Activated T-helper 1 cell treated with anti-CD3 and anti-CD28 coated beads, Interleukin-2, amount 50 U/mL, for 16 hours (primary cell): Measurements from ENCODE around the gene INCENP.
"Not testable (repeated sequence)": the region's sequence is repeated elsewhere in the genome, so short reads cannot be mapped to it uniquely, and the experiment has no call there.

ENCODE experiments used
- DNase-seq, 2 donors: peaks; one replicate each; pipeline ENCODE4 v3.0.0-alpha.2; 2020; ENCODE audit warnings: low read depth in 1 of 2, low spot score in 1 of 2

Gene INCENP

DNA sequence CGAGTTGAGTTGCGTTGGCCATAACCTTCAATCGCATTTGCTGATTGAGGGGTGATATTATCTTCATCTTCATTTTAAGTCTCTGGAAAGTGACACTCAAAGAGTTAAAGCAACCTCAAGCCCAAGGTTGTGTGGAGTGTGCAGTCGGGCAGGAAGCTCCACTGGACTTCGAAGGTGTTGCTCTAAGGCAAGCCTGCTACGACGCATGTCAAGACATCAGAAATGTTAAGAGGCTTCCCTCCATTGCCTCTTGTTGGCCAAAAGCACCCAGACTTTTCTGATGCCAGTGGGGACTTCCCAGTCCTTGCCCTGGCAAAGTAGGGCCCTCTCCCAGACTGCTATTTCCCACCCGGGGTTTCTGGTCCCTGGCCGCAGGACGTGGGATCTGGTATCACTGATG, 42.6 kb downstream of the INCENP start:
- no peak for DNase-seq

DNA sequence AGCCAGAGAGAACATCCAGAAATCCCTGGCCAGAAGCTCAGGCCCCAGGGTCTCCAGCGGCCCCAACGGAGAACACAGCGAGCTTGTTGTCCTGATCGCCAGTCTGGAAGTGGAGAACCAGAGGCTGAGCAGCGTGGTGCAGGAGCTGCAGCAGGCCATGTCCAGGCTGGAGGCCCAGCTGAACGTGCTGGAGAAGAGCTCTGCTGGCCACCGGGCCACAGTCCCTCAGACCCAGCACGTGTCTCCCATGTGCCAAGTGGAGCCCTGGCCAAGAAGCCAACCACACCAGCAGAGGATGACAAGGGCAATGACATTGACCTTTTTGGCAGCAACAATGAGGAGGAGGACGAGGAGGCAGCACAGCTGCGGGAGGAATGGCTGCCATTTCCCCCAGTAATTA, 45.6 kb downstream of the INCENP start:
- DNase-seq, result no peak

DNA sequence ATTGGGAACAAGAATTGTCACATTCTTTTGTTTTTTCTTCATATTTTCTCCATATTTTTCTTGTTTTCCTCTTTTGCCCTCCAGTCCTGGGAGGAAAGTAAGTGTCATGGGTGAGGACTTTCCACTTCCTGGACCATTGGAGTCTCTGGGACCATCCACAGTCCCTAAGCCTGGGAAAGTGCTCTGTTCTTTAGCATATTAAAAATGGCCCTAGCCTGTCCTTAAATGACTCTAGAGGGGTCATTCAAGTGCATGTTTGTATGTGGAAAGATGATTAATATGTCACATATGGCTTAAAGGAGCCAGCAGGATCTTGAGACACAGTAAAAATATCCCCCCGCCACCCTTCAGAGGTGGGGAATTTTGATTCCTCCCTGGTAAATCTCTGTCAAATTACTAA, 46.1 kb downstream of the INCENP start:
- DNase-seq, result no peak

DNA sequence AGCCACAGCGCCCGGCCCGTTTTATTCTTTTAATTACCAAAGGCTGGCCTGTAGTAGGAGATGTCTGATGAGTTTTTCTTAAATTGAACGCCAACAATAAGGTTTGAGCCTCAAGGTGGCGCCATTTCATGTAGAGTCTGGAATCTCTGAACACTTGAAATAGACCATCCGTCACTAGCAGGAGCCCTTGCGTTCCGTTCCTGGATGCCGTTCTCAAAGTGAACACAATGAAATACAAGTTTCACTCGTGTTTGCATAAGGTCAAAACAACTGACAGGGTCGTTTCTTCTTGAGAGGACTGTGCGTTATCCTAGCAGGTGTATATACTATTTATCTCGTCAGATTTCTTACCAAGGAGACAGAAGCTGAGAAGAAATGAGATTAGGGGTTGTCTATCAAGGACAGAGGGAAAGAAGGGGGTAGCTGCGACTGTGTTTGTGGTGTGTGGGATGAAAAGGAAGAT, 47.5 kb downstream of the INCENP start:
- peak; percentile 17 to 38 for DNase-seq

DNA sequence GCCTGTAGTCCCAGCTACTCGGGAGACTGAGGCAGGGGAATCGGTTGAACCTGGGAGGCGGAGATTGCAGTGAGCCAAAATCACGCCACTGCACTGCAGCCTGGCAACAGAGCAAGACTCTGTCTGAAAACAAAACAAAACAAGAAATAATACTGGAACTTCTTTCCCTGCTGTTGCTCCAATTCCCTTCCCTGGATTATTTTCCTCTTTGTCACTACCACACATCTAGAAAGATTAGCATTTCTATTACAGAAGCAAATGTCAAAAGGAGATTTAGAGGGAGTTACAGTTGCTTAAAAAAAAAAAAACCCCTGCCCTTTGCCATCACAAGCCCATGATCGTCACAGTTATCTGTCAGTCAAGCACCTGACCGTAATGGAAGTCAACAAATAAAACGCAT, 48.5 kb downstream of the INCENP start:
- no peak for DNase-seq

DNA sequence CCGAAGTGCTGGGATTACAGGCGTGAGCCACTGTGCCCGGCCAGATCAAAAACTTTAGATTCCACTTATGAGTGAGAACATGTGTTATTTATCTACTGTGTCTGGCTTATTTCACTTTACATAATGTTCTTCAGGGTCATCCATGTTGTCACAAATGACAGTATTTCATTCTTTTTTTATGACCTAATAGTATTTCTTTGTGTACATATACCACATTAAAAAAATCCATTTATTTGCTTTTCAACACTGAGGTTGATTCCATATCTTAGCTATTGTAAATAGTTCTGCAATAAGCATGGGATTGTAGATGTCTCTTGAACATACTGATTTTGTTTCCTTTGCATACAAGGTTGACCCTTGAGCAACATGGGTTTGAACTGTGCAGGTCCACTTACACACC, 53.0 kb downstream of the INCENP start:
- DNase-seq, result no peak

DNA sequence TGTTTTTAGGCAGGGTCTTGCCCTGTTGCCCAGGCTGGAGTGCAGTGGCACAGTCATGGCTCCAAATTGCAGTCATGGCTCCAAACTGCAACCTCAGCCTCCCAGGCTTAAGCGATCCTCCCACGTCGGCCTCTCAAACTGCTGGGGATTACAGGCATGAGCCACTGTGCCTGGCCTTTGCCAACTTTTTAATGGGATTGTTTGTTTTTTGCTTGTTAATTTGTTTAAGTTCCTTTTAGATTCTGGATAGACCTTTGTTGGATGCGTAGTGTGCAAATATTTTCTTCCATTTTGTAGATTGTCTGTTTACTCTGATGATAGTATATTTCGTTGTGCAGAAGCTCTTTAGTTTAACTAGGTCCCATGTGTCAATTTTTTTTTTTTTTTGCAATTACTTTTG, 56.2 kb downstream of the INCENP start:
- DNase-seq, result no peak

DNA sequence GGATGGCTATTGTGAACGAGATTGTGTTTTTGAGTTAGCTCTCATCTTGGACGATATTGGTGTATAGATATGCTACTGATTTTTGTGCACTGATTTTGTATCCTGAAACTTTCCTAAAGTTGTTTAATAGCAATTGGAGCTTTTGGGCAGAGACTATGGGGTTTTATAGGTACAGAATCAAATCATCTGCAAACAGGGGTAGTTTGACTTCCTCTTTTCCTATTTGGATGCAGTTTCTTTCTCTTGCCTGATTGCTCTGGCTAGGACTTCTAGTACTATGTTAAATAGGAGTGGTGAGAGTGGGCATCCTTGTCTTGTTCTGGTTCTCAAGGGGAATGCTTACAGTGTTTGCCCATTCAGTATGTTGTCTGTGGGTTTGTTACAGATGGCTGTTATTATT, 57.3 kb downstream of the INCENP start:
- DNase-seq, result no peak

DNA sequence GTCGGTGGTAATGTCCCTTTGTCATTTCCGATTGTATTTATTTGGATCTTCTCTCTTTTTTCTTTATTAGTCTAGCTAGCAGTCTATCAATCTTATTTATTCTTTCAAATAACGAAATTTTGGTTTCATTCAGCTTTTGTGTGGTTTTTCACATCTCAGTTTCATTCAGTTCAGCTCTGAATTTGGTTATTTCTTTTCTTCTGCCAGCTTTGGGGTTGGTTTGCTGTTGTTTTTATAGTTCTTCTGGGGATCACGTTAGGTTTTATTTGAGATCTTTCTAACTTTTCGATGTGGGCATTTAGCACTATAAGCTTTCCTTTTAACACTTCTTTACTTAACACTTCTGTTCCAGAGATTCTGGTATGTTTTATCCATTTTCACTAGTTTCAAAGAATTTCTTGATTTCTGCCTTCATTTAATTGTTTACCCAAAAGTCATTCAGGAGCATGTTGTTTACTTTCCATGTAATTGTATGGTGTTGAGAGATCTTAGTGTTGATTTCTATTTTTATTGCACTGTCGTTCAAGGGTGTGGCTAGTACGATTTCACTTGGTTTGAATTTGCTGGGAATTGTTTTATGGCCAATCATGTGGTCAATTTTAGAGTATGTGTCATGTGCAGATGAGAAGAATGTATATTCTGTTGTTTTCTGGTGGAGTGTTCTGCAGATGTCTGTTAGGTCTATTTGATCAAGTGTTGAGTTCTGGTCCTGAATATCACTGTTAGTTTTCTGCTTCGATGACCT, 58.5 kb downstream of the INCENP start:
- no peak for DNase-seq

DNA sequence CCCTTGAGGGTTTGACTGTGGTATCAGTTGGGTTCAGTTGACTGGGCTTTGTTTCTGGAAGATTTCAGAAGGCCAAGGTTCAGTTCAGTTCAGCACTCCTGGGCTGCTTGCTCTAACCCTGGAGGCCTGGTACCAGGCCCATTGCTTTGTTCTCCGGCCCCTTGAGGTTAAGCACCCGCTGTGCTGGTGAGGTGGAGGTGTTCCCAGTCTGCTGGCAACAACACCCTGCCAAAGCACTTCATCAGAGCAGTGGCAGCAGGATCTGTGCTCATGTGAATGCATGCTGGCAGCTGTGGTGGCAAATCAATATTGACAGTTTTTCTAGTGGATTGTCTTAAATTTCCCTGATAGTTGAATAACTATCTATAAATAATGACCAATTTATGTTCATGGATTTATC, 62.4 kb downstream of the INCENP start:
- DNase-seq, result no peak

DNA sequence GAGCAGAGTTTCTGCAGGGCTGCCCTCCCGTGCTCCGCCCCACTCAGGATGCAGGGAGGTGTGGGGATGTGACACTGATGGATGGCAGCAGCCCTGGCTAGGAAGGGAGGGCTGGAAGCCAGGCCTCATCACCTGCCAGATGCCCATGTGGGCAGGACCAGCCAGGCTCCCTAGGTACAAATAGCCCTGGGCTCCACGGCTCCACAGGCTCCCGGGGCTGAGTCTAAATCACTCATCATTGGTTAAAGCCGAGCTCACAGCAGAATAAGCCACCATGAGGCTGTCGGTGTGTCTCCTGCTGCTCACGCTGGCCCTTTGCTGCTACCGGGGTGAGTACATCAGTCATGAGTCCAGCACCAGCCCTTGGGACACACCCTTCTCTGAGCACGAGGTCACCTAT, 66.2 kb downstream of the INCENP start, which contains the start of gene SCGB1D1:
TSS of gene SCGB1D1 (plus strand) at position 206 of the 400 bp plus-strand sequence. CDS start at position 275, 69 bp downstream.
- DNase-seq, result no peak

DNA sequence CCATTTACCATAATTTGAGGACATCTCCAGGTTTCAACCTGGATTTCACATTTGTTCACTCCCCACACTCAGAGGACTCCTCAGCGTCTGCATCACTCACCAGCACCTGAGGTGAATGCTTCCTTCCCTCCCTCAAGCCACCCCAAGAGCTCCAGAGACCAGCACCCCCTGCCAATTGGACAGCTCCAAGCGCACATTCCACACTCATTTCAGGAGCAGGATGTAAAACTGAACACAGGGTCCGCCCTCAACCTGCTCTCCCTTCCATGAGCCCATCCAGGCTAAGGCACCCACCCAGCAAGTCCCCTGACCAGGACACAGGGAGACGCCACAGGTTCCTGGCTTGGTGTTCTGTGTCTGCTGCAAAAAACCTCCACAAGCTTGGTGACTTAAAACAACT, 70.1 kb downstream of the INCENP start:
- no peak for DNase-seq

DNA sequence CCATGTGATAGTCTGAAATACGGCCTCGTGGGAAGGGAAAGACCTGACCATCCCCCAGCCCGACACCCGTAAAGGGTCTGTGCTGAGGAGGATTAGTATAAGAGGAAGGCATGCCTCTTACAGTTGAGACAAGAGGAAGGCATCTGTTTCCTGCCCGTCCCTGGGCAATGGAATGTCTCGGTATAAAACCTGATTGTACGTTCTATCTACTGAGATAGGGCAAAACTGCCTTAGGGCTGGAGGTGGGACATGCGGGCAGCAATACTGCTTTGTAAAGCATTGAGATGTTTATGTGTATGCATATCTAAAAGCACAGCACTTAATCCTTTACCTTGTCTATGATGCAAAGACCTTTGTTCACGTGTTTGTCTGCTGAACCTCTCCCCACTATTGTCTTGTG, 71.2 kb downstream of the INCENP start:
- DNase-seq, result not testable (repeated sequence)

DNA sequence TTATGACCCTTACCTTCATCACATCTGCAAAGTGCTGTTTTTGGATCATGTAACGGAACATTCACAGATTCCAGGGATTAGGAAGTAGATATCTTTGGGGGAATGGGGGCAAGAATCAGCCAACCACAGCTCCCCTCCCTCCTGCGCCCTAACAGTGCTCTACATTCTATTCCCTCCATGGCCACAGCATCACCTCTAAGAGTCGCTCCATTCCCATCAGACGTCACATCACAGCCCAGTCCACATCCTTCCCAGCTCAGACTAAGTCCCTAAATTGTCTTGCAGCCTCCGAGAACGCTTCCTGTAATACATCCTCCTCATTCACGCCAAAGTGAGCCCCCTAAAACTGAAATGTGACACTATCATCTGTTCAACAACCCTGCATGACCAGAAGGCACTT, 72.1 kb downstream of the INCENP start:
- DNase-seq, result no peak

DNA sequence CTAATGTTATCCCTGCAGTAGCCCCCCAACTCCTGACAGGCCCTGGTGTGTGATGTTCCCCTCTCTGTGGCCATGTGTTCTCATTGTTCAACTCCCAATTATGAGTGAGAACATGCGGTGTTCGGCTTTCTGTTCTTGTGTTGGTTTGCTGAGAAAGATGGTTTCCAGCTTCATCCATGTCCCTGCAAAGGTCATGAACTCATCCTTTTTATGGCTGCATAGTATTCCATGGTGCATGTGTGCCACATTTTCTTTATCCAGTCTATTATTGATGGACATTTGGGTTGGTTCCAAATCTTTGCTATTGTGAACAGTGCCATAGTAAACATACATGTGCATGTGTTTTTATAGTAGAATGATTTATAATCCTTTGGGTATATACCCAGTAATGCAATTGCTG, 73.6 kb downstream of the INCENP start:
- DNase-seq, result not testable (repeated sequence)

DNA sequence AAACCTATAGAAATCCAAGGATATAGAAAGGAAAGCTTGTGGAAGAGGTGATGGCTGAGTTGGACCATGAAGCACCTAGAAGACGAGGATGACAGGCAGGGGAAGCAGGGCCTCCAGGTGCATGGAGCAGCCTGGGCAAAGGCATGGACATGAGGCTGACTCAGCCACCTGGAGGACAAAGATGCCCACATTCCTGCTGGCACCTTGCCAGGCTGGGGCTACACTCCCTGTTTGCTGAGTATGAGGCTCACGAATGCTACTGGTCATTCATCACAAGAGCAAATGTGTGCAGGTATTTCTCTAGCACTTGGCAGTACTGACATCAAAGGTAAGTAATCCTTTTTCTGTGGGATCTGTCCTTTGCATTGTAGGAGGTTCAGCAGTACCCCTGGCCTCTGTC, 77.6 kb downstream of the INCENP start:
- DNase-seq, result no peak
